ENCODE data around the gene GRAP2.

DNA sequence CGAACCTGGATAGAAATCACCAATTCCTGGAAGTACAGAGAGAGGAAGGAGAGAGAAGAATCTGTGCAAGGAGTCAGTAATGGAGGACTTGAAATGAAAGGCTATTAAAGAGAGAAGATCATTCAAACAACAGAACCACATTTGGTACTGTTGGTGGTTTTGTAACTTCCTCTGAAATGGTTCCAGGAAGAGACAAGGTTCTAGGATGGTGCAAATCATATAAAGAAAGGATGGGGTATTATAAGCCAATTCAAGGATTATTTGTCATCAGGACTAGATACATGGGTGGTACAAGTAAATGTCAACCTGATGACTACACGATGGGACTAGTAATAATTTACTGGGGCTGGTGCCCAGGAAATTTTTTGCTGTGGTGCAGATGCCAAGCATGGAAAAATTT is 30.4 kb downstream of the GRAP2 start:
- no peak for TF ChIP-seq POLR2AphosphoS5 (IDR thresholded peaks at IDR 0.05; ENCODE audit: low read depth)
- TF ChIP-seq, protein P1, sequence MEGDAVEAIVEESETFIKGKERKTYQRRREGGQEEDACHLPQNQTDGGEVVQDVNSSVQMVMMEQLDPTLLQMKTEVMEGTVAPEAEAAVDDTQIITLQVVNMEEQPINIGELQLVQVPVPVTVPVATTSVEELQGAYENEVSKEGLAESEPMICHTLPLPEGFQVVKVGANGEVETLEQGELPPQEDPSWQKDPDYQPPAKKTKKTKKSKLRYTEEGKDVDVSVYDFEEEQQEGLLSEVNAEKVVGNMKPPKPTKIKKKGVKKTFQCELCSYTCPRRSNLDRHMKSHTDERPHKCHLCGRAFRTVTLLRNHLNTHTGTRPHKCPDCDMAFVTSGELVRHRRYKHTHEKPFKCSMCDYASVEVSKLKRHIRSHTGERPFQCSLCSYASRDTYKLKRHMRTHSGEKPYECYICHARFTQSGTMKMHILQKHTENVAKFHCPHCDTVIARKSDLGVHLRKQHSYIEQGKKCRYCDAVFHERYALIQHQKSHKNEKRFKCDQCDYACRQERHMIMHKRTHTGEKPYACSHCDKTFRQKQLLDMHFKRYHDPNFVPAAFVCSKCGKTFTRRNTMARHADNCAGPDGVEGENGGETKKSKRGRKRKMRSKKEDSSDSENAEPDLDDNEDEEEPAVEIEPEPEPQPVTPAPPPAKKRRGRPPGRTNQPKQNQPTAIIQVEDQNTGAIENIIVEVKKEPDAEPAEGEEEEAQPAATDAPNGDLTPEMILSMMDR (IDR thresholded peaks at IDR 0.05; ENCODE audit: insufficient read depth, low read length) = no peak
- TF ChIP-seq, protein P2, sequence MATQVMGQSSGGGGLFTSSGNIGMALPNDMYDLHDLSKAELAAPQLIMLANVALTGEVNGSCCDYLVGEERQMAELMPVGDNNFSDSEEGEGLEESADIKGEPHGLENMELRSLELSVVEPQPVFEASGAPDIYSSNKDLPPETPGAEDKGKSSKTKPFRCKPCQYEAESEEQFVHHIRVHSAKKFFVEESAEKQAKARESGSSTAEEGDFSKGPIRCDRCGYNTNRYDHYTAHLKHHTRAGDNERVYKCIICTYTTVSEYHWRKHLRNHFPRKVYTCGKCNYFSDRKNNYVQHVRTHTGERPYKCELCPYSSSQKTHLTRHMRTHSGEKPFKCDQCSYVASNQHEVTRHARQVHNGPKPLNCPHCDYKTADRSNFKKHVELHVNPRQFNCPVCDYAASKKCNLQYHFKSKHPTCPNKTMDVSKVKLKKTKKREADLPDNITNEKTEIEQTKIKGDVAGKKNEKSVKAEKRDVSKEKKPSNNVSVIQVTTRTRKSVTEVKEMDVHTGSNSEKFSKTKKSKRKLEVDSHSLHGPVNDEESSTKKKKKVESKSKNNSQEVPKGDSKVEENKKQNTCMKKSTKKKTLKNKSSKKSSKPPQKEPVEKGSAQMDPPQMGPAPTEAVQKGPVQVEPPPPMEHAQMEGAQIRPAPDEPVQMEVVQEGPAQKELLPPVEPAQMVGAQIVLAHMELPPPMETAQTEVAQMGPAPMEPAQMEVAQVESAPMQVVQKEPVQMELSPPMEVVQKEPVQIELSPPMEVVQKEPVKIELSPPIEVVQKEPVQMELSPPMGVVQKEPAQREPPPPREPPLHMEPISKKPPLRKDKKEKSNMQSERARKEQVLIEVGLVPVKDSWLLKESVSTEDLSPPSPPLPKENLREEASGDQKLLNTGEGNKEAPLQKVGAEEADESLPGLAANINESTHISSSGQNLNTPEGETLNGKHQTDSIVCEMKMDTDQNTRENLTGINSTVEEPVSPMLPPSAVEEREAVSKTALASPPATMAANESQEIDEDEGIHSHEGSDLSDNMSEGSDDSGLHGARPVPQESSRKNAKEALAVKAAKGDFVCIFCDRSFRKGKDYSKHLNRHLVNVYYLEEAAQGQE (IDR thresholded peaks at IDR 0.05; ENCODE audit: insufficient replicate concordance, low read depth) = no peak
